ENCODE results near the gene HPGD.

HPGD gene

DNA sequence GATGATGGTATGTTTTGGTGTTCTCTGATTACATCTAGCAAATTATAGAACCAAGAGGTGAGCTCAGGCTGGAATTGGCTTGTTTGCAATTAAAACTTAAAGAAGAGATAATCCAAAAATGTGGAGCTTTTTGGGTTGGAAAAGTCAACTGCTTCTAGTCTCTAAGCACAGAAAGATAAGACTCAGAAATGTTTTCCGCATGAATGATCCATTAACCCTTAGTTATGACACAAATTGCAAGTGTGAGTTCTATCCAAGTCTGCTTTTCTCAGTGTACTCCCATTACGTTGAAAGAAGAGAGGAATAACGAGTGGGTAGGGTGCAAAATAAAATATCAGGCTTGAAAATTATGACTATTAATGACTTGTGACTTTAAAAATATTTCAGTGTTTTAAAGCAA is 38.5 kb downstream of the HPGD start:
- DNase-seq (ENCODE audit: low read depth, low spot score), result no peak

GRCh38 chr4:174479140-174479539 is 43.1 kb downstream of the HPGD start:
- DNase-seq (ENCODE audit: low read depth, low spot score), result no peak
- no peak overlapping the region for H3K27ac ChIP-seq

More for the DNA sequence above, 38.5 kb downstream of the HPGD start:
- no peak overlapping the region for H3K27ac ChIP-seq

DNA sequence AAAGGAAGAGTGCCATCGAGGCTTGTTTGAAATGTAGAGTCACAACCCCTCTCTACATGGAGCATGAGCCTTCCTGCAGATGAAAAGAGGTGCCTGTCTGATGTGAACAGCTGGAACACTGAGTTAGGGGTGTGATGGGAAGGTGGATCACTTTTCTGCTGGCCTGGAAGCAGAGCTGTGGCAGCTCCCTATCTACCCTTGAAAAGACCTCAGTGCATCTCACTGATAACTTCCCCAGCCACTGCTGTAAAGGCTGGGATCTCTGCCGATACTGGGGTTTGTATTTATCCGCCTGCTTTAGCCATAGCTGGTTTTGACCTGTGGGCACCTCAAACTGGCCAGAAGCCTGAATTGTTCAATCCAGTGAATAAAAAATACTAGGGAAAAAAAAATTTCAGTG is 46.8 kb downstream of the HPGD start:
- no peak overlapping the region for H3K27ac ChIP-seq
- no peak for DNase-seq (ENCODE audit: low read depth, low spot score)

- DNase-seq (ENCODE audit: low read depth, low spot score), result no peak
- no peak overlapping the region for H3K27ac ChIP-seq
These were observed 47.7 kb downstream of the HPGD start for GRCh38 chr4:174474457-174475075.

DNA sequence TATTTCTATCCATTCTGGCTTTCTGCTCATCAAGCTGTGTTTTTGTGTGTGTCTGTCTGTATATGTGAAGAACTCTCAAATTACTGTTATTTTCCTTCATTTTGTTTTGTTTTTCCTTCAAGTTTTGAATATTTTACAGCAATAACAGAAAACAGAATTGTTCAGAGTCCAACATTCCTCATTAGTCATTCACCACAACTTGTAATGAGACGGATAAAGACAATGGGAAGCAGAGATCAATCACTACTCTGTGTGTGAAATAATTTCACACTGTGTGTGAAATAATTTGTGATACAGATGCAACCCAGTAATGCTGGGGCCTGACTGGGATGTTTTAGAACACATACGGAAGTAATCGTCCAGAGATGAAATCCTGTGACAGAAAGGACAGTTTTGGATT is 55.2 kb downstream of the HPGD start:
- no peak for DNase-seq (ENCODE audit: low read depth, low spot score)

DNA sequence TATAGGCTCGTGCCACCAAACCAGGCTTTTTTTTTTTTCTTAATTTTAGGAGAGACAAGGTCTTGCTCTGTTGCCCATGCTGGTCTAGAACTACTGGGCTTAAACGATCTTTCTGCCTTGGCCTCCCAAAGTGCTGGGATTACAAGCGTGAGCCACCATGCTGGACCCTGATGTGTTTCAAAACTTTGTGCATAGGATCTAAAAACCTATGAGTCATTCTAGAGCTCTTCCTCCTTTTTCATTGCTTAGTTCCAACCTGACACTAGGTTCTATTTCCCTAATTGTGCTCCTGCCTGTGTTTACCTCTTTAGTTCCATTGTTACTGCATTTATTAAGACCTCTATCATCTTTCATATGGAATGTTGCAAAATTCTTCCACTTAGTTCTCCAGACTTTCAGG is 57.3 kb downstream of the HPGD start:
- no peak overlapping the region for H3K27ac ChIP-seq
- no peak for DNase-seq (ENCODE audit: low read depth, low spot score)

More for the DNA sequence above, 55.2 kb downstream of the HPGD start:
- H3K27ac ChIP-seq, result no peak overlapping the region

DNA sequence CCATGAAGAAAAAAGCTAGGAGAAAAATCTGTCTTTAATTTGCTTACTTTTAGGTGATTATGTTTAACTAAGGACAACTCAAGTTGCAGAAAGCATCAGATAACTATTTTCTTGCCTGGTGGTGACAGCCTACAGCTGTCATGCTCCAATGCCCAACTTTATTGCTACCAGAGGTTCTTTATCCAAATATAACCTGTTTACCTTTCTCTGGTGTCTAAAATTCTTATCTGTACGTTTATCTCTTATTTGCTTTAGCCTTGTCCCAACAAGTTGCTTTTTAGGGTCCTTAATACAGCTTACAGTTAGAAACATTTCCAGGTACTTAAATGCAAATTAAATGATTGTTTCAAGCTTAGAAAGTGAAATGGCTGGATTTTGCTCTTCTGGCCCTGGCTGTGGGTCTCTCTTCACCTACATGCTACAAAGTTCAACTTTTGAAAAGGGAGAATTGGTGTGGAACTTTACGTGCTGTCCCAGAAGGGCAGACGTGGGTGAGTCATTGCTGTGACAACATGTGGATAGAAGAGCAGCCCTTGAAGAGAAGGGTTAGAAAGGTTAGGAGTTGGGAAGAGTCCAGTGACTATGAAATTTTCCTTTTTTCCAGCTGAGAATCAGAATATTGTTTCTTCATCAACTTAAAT is 60.7 kb downstream of the HPGD start:
- DNase-seq (ENCODE audit: low read depth, low spot score), result no peak
- H3K27ac ChIP-seq, result no peak overlapping the region

DNA sequence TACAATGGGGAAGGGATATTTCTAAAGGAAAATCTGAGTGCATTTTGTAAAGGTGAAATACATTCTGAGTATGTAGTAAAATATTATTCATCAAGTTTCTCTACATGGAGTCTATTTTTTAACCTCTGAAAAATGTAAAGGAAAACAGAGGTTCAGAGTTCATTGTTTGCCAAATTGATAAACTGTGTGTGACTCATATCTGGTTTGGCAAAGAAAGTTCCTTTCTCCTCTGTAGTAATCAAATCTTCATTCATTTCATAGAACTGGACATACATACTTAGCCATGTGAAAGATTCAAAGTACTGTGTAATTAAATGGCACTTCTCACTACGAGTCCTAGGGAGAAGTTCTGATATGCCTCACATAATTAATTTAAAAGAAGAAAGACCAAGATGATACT is 61.6 kb downstream of the HPGD start:
- no peak overlapping the region for H3K27ac ChIP-seq
- DNase-seq (ENCODE audit: low read depth, low spot score), result no peak

DNA sequence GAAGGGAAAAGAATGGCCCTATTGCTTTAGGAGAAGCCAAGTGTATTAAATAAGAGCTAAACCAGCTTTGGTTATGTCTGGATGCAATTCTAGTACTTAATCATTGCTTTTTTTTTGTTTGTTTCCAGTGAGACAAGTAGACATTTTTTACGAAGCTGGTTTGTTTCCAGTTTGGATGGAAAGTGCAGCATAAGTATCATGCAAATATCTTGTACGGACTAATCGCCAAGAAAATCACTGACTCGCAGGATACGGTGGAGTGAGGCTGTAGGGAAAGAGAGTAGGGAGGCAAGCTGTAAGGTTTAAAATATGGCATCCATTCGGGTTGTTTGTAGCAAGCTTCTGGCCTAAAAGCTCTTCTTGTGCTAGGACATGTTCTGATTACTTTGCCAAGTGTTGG is 64.8 kb downstream of the HPGD start:
- H3K27ac ChIP-seq, result no peak overlapping the region
- DNase-seq (ENCODE audit: low read depth, low spot score), result no peak

DNA sequence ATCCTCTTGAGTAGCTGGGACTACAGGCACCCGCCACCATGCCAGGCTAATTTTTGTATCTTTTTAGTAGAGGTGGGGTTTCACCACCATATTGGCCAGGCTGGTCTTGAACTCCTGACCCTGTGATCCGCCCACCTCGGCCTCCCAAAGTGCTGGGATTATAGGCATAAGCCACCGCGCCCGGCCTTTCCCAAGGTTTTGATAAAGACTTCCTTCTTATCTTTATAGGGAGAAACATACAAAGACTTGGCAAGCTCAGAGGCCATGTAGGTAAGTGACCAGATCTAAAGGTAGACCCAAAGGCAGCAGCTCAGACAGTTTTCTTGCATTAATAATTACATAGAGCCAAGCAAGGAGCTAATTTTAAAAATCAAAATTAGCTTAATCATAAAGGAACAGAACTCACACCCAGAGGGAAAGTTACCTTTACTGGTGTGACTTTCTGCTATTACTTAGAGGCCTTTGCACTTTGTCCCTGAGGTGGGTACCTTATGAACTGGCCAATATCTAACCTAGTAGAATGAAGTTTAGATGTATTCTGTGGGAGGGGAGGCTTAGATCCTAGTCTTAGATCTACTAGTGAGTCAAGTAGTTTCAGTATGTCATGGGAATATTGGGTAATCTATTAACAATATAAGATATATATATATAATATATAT is 67.3 kb downstream of the HPGD start:
- H3K27ac ChIP-seq, result no peak overlapping the region
- DNase-seq (ENCODE audit: low read depth, low spot score), result no peak

GRCh38 chr4:174451718-174452296 is 70.5 kb downstream of the HPGD start:
- DNase-seq (ENCODE audit: low read depth, low spot score), result no peak
- no peak overlapping the region for H3K27ac ChIP-seq

DNA sequence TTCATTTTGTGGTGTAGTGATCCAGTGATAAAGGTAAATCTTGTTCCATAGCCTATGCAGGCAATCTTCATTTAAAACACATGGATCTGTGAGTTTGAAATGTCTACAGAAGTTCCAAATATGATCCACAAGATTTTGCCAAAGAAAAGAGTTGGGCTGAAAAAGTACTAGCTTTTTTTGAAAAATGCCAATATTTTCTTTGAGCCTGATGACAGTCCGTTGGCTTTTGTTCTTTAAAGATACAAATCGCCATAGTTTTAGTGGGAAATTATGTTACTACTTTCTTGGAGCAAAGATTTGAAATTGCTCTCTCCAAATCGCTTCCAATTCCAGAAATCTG is 71.5 kb downstream of the HPGD start:
- DNase-seq (ENCODE audit: low read depth, low spot score), result no peak
- no peak overlapping the region for H3K27ac ChIP-seq

DNA sequence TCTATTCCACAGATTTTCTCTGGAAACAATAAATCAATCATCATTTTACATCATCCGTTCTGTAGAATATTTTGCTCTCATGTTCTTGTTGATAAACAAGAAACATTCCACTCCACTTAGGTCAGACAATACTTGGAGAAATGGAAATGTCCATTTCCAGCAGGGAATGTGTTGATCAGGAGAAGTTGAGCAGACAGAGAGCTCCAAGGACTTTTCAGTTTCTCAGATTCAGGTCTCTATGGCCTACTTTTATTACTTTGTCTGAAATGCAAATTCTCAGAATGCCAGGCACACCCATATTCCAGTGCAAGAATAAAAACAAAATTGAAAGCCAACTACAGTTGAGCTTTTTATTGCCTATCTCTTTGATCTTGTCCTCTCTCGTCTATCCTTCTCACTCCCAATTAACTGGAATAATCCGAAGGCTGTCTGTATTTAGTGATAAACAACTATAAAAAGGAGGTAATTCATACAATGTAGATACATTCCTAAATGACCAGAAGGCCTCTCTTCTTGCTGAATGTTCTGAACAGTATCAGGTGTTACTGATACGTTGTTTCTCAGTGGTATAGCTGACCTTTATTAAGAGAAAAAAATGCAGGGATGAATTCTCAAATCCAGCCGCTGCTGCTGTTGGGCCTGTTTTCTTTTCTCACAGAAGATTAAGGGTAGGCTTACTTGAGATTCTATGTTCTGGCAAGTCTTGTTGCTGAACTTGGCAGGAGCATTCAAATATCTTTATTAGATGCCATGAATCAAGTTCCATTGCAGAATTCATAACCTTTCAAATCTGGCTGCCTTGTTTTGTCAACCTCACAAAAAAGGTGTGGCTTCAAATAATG is 72.1 kb downstream of the HPGD start:
- no peak for DNase-seq (ENCODE audit: low read depth, low spot score)

DNA sequence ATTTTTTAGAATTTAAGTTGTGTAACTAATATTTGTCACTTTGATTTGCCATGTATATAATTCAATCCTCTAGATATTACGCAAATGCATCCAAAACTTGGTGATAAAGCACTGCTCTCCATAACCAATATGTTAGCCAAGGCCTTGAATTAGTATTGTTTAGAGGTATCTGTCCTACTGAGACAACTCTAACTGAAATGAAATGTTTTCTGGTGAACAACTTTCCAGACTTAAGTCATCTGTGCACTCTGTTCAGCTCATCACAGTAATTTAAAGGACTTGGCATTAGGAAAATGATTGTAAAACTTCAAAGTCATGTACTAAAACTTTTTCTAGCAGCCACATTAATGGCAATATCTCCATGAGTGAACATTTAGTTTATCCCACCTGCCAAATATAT is 73.1 kb downstream of the HPGD start:
- DNase-seq (ENCODE audit: low read depth, low spot score), result no peak
- H3K27ac ChIP-seq, result no peak overlapping the region

More for the DNA sequence above, 72.1 kb downstream of the HPGD start:
- no peak overlapping the region for H3K27ac ChIP-seq

DNA sequence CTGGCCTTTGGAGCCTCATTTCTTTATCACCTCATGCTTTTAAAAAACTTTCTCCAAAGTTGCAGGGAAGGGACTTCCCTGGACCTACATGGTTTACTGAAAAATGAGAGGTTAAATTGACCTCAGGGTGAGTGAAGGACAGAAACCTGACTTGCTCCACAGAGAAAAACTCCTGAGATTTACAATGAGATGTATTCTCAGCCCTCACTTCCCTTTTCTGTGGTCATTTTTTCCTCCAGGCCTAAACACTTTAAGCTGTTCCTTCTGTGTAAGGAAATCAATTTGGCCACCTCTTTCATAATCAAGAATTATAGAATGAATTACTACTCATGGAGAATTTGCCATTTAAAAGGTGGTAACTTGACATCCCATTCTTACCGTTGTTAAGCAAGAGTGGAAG is 77.9 kb downstream of the HPGD start:
- no peak overlapping the region for H3K27ac ChIP-seq
- no peak for DNase-seq (ENCODE audit: low read depth, low spot score)

Measured in epithelial cell of prostate (primary cell).